Panc1 (cell line): ENCODE measurements around the gene PIGBOS1. TPM values are rescaled to one million over a fixed set of nuclear protein-coding genes. Genes with fewer than 3 reads are reported as not detected.

ENCODE experiments used
- ATAC-seq: fragments of 200-7000 bp; cut with Tn5 transposase; 2 replicates; pipeline ENCODE4 v1.9.1; 2020; ENCODE audit warnings: mild to moderate bottlenecking, moderate library complexity
- BruUV-seq: library from RNA; stranded (reverse); fragments of 400-500 nt; replicated peaks from 2 replicates; lab custom pipeline; 2021; lab: Mats Ljungman, UMichigan
- CTCF ChIA-PET: fragments of 300-600 bp; sonication (Branson Sonifier 250); formaldehyde crosslinking; loops from one replicate; lab custom pipeline; 2022; ENCODE audit warnings: antibody characterized with exemption; lab: Charles Lee
- POLR2A ChIA-PET: fragments of 300-600 bp; sonication (Branson Sonifier 250); formaldehyde crosslinking; loops from one replicate; lab custom pipeline; 2022; ENCODE audit warnings: antibody characterized with exemption; lab: Charles Lee
- DNase-seq: peaks from one replicate; pipeline ENCODE4 v3.0.0-alpha.2; 2010; ENCODE audit warnings: low read depth, low spot score
- H3K27ac ChIP-seq: 2 replicates; pipeline ENCODE4 v1.5.1; 2011; ENCODE audit warnings: mild to moderate bottlenecking, low read length, inconsistent platforms
- H3K27me3 ChIP-seq: fragments of 200-500 bp; sonication (Bioruptor generic); 2 replicates; pipeline ENCODE4 v1.6.0; 2014; ENCODE audit warnings: low read length, inconsistent platforms; ENCODE audit not compliant: control insufficient read depth, insufficient read depth
- H3K36me3 ChIP-seq: fragments of 200-500 bp; sonication (Bioruptor generic); 2 replicates; pipeline ENCODE4 v1.5.1; 2014; ENCODE audit warnings: inconsistent platforms, mild to moderate bottlenecking, low read length, moderate library complexity; ENCODE audit not compliant: control insufficient read depth, insufficient read depth
- H3K4me1 ChIP-seq: 2 replicates; pipeline ENCODE4 v1.5.1; 2011; ENCODE audit warnings: inconsistent platforms, mild to moderate bottlenecking, low read length, moderate library complexity; ENCODE audit not compliant: control insufficient read depth, insufficient read depth
- H3K4me3 ChIP-seq, 2 experiments: 2 replicates each; pipeline ENCODE4 v1.5.1; 2011 to 2012; ENCODE audit warnings: low read depth in 2 of 2, low read length in 2 of 2, mild to moderate bottlenecking in 2 of 2, inconsistent platforms in 1 of 2, moderate library complexity in 1 of 2
- H3K9me3 ChIP-seq: fragments of 200-500 bp; sonication (Bioruptor generic); 2 replicates; pipeline ENCODE4 v1.5.1; 2014; ENCODE audit warnings: low read depth, mild to moderate bottlenecking, inconsistent platforms, low read length, moderate library complexity; ENCODE audit not compliant: control insufficient read depth, insufficient read depth
- SIN3A ChIP-seq: IDR thresholded peaks from 2 replicates; pipeline ENCODE4 v1.6.1; 2012; ENCODE audit warnings: low read depth, mild to moderate bottlenecking, low read length, moderate library complexity, borderline replicate concordance; ENCODE audit not compliant: insufficient read depth
- TCF7L2 ChIP-seq: IDR thresholded peaks from 2 replicates; pipeline ENCODE4 v1.6.1; 2011; ENCODE audit warnings: mild to moderate bottlenecking, low read depth, low read length, inconsistent platforms
- in situ Hi-C: cut with HindIII; loops from 2 replicates; pipeline ENCODE4 v1.10.0; 2016; ENCODE audit warnings: low sequenced_read_pairs, low pct_unique_long_range_greater_than_20kb
- intact Hi-C: fragments of 100-400 bp; cut with micrococcal nuclease; formaldehyde crosslinking; loops from one replicate; pipeline ENCODE4 v1.10.0; 2022; ENCODE audit not compliant: unreplicated experiment
- total RNA-seq: library from RNA; stranded (reverse); gene quantifications from one replicate; pipeline ENCODE4 v1.2.1, GENCODE V29; 2021; ENCODE audit not compliant: unreplicated experiment
- TF ChIP-seq, protein P1 (sequence below), 2 experiments: IDR thresholded peaks; 2 replicates each; pipeline ENCODE4 v1.6.1; 2011 to 2012; ENCODE audit warnings: low read depth in 2 of 2, control low read depth in 1 of 2, low read length in 1 of 2, mild to moderate bottlenecking in 1 of 2, moderate library complexity in 1 of 2; ENCODE audit not compliant: insufficient read depth in 1 of 2
- TF ChIP-seq, protein P2 (sequence below): fragments of 450-650 bp; IDR thresholded peaks from 2 replicates; pipeline ENCODE4 v1.5.1; 2017; ENCODE audit warnings: mild to moderate bottlenecking

The PIGBOS1 gene
- total RNA-seq, 1 experiment from 2014 or later = 13.4 TPM

DNA sequence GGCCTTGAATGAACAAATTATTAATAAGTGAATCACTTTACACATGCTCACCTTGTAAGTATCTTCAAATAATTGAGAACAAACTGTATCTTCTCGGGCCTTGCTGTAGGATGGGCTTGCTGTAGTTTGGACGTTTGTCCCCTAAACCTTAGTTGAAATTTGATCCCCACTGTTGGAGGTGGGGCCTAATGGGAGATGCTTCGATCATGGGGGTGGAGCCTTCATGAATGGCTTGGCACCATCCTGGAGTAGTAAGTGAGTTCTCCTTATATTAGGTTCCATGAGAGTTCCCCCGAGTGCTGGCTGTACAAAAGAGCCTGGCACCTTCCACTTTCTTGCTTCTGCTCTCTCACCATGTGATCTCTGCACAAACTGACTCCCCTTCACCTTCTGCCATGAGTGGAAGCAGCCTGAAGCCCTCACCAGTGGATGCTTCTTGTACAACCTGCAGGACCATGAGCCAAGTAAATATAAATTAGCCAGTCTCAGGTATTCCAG is 29.4 kb upstream of the PIGBOS1 start:
- DNase-seq (no peak), ATAC-seq (no peak)
- CTCF ChIA-PET = no interaction called here
- H3K36me3 ChIP-seq = no peaks in the 10 kb centered on the region
- POLR2A ChIA-PET = interaction anchor here (0.6 kb wide), 1 partner anchor 116 kb away, joined by 4 read pairs; no protein-coding TSS in a partner anchor
- in situ Hi-C loops = no loop called here
- no peak overlapping the region for H3K27ac ChIP-seq
- no peak overlapping the region for H3K4me3 ChIP-seq
- no peaks in the 10 kb centered on the region for H3K9me3 ChIP-seq
- no peak for TF ChIP-seq TCF7L2
- no peak for TF ChIP-seq SIN3A
- TF ChIP-seq, protein P1, sequence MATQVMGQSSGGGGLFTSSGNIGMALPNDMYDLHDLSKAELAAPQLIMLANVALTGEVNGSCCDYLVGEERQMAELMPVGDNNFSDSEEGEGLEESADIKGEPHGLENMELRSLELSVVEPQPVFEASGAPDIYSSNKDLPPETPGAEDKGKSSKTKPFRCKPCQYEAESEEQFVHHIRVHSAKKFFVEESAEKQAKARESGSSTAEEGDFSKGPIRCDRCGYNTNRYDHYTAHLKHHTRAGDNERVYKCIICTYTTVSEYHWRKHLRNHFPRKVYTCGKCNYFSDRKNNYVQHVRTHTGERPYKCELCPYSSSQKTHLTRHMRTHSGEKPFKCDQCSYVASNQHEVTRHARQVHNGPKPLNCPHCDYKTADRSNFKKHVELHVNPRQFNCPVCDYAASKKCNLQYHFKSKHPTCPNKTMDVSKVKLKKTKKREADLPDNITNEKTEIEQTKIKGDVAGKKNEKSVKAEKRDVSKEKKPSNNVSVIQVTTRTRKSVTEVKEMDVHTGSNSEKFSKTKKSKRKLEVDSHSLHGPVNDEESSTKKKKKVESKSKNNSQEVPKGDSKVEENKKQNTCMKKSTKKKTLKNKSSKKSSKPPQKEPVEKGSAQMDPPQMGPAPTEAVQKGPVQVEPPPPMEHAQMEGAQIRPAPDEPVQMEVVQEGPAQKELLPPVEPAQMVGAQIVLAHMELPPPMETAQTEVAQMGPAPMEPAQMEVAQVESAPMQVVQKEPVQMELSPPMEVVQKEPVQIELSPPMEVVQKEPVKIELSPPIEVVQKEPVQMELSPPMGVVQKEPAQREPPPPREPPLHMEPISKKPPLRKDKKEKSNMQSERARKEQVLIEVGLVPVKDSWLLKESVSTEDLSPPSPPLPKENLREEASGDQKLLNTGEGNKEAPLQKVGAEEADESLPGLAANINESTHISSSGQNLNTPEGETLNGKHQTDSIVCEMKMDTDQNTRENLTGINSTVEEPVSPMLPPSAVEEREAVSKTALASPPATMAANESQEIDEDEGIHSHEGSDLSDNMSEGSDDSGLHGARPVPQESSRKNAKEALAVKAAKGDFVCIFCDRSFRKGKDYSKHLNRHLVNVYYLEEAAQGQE (IDR thresholded peaks at IDR 0.05; ENCODE audit: insufficient read depth in 1 of 2, low read depth in 2 of 2, low read length in 1 of 2) = no peak
- TF ChIP-seq, protein P2, sequence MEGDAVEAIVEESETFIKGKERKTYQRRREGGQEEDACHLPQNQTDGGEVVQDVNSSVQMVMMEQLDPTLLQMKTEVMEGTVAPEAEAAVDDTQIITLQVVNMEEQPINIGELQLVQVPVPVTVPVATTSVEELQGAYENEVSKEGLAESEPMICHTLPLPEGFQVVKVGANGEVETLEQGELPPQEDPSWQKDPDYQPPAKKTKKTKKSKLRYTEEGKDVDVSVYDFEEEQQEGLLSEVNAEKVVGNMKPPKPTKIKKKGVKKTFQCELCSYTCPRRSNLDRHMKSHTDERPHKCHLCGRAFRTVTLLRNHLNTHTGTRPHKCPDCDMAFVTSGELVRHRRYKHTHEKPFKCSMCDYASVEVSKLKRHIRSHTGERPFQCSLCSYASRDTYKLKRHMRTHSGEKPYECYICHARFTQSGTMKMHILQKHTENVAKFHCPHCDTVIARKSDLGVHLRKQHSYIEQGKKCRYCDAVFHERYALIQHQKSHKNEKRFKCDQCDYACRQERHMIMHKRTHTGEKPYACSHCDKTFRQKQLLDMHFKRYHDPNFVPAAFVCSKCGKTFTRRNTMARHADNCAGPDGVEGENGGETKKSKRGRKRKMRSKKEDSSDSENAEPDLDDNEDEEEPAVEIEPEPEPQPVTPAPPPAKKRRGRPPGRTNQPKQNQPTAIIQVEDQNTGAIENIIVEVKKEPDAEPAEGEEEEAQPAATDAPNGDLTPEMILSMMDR = no peak
- no peaks in the 10 kb centered on the region for H3K4me1 ChIP-seq
- H3K27me3 ChIP-seq = no peaks in the 10 kb centered on the region
- intact Hi-C loops = no loop called here
- no TSS peak for BruUV-seq

DNA sequence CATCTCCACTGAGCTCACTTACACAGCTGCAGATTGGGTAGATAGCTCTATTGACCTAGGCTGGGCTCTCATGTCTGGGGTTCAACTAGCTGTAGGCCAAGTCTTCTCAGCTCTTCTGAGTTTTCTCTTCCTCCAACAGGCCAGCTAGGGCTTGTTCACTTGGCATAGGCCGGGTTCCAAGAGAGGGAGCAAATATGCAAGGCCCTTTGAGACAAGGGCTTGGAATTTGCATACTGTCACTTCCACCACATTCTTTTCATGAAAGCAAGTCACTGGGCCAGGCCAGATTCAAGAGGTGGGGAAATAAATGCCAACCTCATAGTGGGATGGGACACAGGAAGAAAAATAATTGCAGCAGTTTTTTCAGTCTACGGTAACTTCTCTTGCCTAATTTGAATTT is 25.3 kb upstream of the PIGBOS1 start:
- TF ChIP-seq SIN3A = no peak
- TF ChIP-seq, protein P1 (IDR thresholded peaks at IDR 0.05; ENCODE audit: insufficient read depth in 1 of 2, low read depth in 2 of 2, low read length in 1 of 2) = no peak
- in situ Hi-C loops (no loop called here), intact Hi-C loops (no loop called here)
- ChIA-PET CTCF (no interaction called here), POLR2A (no interaction called here)
- BruUV-seq = no TSS peak
- Histone ChIP-seq H3K27me3 (no peaks in the 10 kb centered on the region), H3K4me1 (no peaks in the 10 kb centered on the region), H3K27ac (no peak overlapping the region), H3K9me3 (no peaks in the 10 kb centered on the region), H3K36me3 (no peaks in the 10 kb centered on the region), H3K4me3 (no peak overlapping the region)
- ATAC-seq (no peak), DNase-seq (no peak)
